Left forelimb (tissue), 1 donor: Measurements from ENCODE around the gene TASP1.
"Not testable (repeated sequence)": the region's sequence is repeated elsewhere in the genome, so short reads cannot be mapped to it uniquely, and the experiment has no call there.

Experiments
- DNase-seq: peaks from one replicate; pipeline ENCODE4 v3.0.0-alpha.2; 2018; ENCODE audit warnings: low spot score

The TASP1 gene

GRCh38 chr20:13648291-13649228 lies 9.8 kb upstream of the TASP1 start:
- DNase-seq: no peak

- DNase-seq: no peak
Observed at GRCh38 chr20:13644010-13644409, 5.3 kb upstream of the TASP1 start.

GRCh38 chr20:13639150-13639497 lies 392 bp upstream of the TASP1 start:
- DNase-seq: no peak

- no peak for DNase-seq
Observed at GRCh38 chr20:13638162-13638495, 603 bp downstream of the TASP1 start.

GRCh38 chr20:13632431-13632830 lies 6.3 kb downstream of the TASP1 start:
- DNase-seq: no peak

- DNase-seq: not testable (repeated sequence)
Observed at GRCh38 chr20:13627525-13627924, 11.2 kb downstream of the TASP1 start.

- DNase-seq: no peak
Observed at GRCh38 chr20:13626724-13627123, 12.0 kb downstream of the TASP1 start.

GRCh38 chr20:13625304-13625979 lies 13.3 kb downstream of the TASP1 start:
- DNase-seq: no peak

GRCh38 chr20:13619415-13619814 lies 19.3 kb downstream of the TASP1 start:
- not testable (repeated sequence) for DNase-seq

- not testable (repeated sequence) for DNase-seq
Observed at GRCh38 chr20:13618456-13618855, 20.3 kb downstream of the TASP1 start.

GRCh38 chr20:13617585-13617984 lies 21.1 kb downstream of the TASP1 start:
- DNase-seq: not testable (repeated sequence)

GRCh38 chr20:13616713-13617112 lies 22.0 kb downstream of the TASP1 start:
- DNase-seq: not testable (repeated sequence)

- DNase-seq: no peak
Observed at GRCh38 chr20:13613917-13614316, 24.8 kb downstream of the TASP1 start.

GRCh38 chr20:13611611-13612125 lies 27.1 kb downstream of the TASP1 start:
- no peak for DNase-seq

GRCh38 chr20:13610184-13610583 lies 28.5 kb downstream of the TASP1 start:
- no peak for DNase-seq

GRCh38 chr20:13608066-13608465 lies 30.7 kb downstream of the TASP1 start:
- DNase-seq: no peak

GRCh38 chr20:13593423-13593822 lies 45.3 kb downstream of the TASP1 start:
- DNase-seq: not testable (repeated sequence)

- no peak for DNase-seq
Observed at GRCh38 chr20:13588049-13588448, 50.7 kb downstream of the TASP1 start.

GRCh38 chr20:13587370-13587769 lies 51.4 kb downstream of the TASP1 start:
- no peak for DNase-seq

GRCh38 chr20:13586133-13586532 lies 52.6 kb downstream of the TASP1 start:
- DNase-seq: no peak

- DNase-seq: no peak
Observed at GRCh38 chr20:13581451-13581850, 57.3 kb downstream of the TASP1 start.

- DNase-seq: no peak
Observed at GRCh38 chr20:13580707-13581106, 58.0 kb downstream of the TASP1 start.

- no peak for DNase-seq
Observed at GRCh38 chr20:13574071-13574470, 64.7 kb downstream of the TASP1 start.
